NAMALWA (cell line): ENCODE measurements around the gene GMEB2.
A peak's percentile ranks its signal among the peaks of the same experiment; 100 is the strongest.
"Not testable (repeated sequence)": the region's sequence is repeated elsewhere in the genome, so short reads cannot be mapped to it uniquely, and the experiment has no call there.

Experiments used
- DNase-seq: peaks from one replicate; pipeline ENCODE4 v3.0.0-alpha.2; 2015; ENCODE audit warnings: low spot score

GMEB2 gene

DNA sequence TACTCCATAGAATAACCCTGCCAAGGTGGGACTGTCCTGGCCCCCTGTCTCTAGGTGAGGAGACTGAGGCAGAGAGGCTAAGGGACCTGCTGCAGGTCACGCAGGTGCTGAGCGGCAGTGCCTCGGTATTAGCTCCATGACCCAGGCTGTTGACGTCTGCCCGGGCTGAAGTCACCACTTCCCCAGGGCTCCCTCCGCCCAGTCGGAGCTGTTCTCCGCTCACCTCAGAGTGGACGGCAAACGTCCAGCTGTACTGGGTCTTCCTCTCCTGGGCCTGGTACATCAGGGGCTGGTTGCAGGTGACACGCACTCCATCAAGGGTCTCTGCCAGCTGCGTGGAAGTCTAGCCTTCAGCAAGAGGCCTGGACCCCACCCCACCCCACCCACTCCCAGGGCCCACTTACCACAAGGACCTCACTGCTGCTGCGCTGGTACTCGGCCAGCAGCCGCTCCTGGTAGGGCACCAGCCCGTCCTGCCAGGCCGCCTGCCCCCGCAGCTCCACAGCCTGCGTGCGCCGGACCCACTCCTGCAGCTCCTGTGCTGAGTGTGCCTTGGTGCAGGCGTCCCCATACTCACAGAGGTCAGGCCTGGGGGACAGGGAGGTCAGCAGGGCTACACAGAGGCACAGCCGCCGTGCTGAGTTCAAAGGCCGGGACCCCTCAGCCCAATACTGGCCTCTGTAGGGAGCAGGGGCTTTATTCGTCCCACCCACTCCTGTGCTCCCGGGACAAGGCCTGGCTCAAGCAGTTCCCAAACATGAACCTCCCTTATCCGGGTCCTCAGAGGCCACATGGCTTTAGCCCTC lies 56.4 kb downstream of the GMEB2 start:
- DNase-seq: no peak

DNA sequence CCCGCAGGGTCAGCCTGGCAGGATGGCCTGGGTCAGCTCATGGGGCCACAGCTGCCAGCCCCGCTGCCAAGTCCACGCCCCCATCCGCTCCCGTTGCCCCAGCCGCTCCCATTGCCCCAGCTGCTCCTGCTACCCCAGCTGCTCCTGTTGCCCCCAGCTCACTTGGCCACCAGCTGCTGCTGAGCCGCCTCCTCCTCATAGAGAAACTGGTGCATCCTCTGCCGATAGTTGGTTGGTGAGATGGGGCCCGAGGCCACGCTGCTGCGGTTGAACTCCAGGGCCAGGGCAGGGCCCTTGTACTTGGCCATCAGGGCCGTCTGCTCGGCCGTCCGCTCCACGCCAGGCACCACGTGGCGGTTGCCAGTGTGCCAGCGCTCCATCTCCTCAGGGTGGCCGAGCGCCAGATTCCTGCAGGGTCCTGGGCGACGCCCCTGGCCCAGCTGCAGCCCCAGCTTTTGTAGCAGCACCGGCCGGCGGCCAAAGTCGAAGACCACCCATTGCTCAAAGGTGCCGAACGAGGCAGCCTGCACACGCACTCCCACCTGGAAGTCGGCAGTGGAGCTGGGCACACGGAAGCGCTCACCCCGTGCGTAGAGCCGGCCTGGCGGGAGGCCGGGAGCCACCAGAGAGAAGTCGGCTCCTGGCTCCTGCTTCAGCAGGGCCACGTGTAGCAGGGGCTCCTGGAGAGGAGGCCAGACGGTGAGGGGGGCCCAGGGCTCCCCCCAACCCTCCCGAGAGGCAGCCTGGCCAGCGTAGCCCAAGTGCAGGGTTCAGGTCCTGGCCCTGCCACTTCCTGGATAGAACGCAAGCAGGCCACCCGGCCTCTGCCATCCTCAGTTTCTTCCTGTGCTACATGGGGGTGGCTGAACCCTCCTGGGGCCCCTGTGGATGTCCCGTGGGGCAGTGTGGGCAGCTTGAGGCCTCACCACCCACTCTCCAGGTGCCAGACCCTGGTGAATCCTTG lies 57.6 kb downstream of the GMEB2 start:
- no peak for DNase-seq

DNA sequence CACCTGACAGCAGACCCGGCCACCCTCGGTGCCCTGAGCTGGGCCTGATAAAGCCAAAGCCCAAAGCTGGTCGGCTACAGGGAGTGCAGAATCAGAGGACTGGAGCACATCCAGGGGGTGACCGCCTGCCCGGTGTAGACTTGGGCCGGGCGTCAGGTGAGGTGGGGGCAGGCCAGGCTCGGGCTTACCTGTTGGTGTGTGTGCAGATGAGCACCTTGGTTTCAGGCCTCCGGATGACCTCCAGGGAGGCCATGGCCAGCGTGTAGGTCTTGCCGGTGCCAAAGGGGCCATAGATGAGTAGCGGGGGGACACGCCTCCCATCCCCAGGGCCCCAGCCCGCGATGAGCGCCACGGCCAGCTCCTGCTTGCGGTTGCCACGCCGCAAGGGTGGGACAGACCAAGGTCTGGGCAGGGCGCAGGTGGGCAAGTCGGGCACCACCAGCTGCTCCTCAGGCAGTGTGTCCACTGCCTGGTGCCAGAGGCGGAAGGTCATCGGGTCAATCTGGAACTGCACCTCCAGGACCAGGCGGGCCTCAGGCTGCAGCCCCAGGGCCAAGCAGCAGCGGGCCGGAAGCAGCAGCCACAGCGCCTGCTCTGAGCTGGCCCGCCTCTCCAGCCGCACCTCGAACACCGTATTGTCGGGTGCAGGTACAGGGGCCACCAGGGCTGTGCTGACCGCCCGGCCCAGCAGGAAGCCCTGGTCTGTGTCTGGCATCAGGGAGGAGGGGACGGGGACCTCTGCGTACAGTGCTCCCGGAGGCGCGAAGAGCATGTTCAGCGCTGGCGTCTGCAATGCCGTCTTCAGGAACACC lies 58.5 kb downstream of the GMEB2 start:
- no peak for DNase-seq

DNA sequence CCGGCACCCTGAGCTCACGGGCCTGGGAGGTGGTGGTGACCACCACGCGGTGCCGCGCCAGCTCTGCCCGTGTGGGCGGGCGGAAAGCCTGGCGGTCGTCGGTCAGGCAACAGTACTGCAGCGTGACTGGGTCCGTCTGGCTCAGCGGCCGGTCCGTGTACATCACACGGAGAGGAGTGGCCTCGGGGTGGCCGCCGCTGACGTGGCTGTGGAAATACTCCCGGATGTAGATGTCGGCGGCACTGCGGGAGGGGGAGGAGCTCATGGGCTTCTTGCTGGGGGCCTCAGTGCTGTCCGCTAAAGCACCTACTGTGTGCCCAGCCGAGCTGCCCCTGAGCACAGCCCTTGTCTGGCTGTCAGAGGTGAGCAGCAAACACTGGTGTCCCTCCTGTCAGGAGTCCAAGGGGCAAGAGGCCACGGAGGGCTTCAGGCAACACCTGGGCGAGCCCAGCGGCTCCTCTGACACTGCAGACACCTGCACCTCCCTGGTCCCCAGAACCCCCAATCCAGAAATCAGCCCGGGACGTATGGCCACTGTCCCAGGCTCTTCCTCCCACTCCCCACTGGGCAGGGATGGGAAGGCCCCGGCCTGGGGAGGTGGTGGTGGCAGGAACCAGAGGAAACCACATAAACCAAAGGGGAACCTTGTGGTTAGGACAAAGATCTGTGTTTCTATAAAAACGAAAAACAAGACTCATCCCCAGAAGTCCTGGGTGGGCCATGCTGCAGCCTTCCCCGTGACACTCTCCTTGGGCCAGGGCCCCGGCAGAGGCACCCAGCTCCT lies 59.3 kb downstream of the GMEB2 start:
- DNase-seq: peak; percentile 55

DNA sequence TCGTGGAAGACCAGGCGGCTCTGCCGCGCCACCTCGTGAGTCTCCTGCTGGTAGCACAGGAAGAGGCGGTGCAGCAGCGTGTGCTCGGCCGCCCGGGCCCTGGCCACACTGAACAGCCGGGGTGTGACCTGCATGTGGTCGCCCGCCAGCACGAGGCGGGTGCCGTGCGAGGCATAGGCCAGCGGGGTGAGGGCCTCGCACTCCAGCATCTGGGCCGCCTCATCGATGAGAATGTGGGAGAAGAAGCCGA lies 59.8 kb downstream of the GMEB2 start:
- no peak for DNase-seq

DNA sequence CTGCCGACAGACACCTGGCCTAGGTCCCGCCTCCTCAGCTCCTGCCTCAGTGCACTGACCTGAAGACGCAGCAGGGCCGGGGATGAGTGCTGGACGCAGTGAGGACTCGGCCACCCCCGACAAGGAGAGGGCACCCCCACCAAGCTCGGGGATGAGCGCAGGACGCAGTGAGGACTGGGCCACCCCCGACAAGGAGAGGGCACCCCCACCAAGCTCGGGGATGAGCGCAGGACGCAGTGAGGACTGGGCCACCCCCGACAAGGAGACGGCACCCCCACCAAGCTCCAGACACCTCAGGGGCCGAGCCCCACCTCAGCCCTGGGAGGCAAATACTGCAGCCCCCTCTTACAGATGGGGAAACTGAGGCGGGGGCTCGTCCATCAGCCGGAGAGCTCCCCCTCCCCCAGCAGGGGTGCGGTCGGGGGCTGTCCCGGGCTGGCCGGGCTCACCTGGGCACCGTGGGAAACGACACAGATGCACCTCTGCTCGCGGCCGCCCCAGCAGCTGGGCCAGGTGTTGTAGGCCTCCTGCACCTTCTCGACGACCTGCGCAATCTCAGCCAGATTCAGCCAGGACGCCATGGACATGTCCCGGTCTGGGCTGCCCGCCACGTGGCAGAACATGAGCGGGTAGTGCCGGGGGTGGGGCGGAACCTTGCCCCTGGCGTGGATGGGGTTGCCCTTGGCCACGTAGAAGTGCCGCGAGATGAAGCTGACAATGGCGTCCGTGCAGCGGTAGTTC lies 60.3 kb downstream of the GMEB2 start:
- no peak for DNase-seq

DNA sequence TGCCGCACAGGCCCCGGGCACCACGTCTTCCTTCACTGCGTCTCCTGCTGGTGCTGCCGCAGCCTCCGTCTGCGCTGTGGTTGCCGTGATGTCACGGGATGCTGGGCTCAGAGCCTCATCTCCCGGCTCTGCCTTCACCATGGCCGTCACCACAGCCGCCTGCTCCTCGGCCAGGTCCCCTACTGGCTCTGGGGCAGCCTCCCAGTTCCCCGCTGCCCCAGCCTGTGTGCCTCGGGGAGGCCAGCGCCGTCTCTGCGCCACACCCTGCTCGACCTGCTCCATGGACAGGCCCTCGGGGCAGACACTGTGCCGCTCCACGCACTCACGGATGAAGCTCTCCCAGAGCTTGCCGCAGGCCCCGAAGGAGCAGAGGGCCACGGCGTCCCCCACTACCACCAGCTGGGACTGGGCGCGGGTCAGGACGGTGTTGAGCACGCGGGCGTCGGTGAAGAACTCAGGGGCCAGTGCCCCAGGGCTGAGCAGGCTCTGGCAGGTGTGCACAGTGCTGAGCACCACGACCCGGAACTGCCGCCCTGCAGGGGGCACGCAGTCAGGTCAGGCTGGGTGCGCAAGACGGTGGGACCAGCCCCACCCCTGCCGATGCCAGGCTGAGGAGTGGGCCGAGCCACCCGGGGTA lies 61.1 kb downstream of the GMEB2 start:
- DNase-seq: no peak

DNA sequence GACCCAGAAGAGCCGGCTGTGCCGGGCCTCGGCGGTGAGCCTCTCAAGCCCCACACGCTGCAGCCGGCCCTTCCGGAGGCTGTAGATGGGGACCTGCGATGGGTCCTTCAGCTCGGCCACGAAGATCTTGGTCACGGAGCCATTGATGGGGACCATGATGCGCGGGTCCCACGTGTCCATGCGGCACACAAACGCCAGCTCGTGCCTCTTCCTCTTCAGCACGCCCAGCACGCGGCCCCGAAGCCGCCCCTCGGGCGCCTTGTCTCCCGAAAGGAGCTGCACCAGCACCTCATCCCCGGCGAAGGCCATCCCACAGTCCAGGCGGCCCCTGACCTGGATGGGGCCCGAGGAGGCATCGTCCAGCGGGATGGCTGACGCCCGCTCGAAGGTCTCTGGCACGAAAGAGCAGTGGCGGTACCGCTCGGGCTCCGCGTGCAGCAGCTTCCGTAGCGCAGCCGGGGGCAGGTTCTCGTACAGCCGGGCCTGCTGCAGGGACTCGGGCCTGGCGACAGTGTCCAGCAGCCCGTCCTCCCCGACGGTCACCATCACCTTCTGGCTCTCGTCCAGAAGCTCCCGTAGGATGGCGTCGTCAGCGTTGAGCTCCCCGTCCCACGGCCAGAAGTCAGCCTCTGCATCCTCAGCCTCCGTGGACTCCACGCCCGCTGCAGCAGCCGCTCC lies 61.7 kb downstream of the GMEB2 start:
- DNase-seq: no peak

DNA sequence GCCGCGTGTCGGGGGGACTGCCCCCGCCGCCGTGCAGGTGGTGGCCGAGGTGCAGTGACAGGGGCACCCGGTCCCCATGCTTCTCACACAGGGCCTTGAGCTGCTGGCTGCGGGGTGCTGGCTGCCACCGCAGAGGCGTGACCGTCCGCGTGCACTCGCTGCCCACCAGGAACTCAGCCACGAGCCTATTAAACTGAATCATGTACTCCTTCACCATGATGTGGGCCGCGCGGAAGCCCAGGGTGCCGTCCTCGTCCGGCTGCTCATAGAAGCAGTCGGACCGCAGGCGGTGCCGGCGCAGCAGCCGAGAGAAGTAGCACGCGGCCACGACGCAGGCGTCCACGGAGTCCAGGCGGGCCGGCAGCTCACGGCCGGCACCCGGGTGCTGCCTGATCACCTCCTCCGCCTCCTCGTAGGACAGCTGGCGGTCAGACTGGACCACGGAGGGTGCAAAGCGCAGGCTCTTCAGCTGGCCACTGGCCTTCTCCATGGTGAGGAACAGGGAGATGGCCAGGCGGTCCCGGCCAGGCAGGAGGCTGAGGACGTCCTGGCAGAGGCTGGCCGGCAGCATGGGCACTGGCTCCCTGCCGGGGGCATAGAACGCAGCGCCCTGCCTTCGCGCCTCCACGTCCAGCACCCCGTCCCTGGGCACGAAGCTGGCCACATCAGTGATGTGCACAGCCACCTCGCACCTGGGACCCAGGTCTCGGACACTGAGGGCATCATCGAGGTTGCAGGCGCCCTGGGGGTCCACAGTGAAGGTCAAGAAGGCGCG lies 62.7 kb downstream of the GMEB2 start:
- DNase-seq: no peak

DNA sequence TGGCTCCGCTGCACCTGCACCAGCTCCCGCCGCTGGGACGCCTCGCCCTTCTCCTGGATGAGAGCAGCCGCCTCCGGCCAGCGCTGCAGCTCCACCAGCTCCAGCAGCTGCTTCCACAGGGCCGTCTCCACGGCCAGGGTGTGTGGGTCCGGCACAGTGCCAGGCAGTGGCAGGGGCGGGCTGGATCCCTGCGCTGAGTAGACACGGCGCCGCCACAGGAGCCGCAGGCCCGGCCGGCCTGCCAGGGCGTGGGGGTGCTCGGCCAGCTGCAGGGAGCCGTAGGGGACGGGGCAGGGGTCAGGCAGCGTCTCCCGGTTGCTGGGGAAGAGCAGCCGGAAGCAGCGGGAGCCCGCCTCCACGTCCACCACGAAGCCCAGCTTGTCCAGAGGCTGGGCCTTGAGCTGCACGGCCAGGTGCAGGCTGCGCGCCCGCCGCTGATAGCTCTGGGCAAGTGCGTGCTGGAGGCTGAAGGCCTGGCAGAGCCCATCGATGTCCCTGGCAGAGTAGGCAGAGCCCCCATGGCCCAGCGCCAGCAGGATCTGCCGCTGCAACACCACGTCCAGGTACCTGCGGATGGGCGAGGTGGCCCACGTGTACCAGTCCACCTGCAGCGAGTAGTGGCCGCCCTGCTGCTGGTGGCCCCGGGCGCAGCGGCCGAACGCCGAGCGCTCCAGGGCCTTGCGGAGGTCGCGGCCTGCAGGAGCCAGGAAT lies 63.5 kb downstream of the GMEB2 start:
- DNase-seq: no peak

DNA sequence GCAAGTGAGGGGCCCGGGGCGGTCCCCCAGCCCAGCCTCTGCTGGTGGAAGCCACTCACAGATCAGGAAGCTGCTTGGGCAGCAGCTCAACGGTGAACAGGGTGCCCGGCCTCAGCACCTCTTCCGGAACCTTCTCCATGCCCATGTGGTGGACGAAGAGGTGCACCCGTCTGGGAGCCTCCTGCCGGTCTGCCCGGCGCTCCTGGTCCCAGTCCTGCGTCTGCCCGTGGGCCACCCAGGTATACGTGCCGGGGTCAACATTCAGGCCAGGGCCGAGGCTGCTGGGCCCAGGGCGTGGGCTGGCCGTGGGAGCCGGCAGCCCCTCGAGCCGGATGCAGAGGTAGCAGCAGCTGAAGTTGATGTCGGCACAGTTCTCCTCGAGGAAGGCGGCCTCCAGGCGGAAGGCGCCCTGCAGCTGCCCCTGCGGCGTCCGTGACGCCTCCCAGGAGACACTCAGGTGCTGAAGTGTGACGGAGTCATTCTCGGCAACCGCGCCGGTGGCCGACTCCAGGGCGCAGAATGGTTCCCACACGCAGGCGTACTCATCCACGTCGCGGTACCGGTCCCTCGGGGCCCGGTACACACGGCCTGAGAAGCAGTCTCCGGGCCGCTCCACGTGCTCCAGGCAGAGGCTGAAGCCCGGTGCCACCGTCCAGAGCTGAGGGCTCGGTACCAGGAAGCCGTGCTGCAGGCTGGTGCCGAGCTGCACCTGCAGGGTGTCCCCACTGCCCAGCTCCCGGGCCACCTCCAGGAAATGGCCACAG lies 64.3 kb downstream of the GMEB2 start:
- no peak for DNase-seq

DNA sequence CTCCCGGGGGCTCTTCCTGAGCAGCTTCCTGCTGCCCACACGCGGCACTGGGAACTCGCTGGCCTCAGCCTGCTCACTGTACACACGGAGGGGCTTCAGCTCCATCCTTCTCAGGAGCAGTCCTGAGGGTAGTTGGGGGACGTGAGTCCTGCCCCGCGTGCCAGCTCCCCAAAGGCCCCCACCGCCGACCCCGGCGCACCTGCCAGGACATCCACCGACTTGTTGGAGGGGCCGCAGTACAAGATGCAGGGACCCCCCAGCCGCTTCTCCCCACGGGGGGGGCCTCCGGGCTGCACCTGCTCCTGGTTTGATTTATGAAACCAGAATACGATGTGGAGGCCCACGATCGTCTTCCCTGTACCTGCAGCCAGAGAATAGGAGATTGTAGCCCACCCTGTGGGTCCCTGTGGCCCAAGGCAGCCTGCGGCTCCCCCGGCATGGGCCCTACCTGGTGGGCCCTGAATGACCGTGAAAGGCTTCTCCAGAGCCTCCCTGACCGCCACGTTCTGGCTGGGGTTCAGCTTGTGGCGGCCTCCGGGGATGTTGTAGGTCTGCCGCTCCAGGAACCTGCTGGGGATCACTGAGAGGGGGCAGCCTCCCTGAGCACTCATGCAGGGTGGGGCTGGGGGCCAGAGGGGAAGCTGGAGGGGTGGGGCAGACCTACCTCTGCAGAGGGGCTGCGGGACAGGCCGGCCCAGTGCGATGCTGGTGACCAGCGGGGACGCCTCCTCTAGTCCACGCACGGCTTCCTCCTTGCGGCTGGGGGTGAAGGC lies 65.1 kb downstream of the GMEB2 start:
- DNase-seq: no peak

DNA sequence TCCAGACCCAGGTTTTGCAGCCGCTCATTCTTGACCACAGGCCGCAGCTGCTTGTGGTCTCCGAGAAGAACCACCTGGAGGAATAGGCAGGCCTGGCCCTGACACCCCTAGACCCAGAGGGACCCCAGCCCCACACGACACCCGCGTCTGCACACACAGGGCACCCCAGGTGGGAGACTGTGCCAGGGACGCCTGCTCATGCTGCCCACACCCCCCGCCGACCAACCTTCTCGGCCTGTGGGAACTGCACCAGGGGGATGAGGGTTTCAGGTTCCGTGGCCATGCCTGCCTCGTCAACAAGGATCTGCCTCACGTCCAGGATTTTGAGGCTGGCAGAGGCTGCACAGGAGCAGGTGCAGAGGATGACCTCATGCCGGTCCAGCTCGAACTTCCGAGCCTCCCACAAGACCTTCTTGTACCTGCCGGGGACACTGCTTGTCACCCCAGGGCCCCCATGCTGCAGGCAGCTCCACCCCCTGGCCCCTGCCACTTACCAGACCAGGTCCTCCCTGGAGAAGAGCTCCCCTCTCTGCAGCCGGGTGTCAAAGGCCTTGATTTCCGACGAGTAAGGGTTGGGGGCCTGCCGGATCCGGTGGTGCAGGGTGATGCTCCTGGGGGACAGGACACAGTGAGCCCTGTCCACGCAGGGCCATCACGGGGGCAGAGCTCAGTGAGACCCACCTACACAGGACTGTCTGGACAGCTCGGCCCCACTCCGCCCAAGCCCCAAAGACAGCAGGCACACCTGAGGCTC lies 65.9 kb downstream of the GMEB2 start:
- no peak for DNase-seq

DNA sequence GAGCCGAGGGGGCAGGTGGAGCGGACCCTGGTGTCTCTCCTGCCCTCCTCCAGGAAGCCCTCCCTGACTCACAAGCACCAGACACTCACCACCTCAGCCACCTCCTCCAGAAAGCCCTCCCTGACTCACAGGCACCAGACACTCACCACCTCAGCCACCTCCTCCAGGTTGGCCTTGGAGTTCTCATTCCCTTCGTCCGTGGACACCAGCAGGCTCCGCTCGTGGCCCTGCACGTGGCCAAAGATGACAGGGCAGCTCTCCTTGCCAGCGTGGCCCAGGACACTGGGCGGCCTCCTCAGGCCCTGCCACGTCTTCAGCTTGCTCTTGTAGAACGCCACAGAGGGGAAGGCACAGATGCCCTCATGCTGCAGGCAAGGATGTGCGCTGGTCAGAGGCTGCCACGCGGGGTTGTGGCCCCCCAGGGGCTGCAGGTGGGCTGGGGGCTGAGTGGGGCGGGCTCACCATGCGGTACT lies 66.5 kb downstream of the GMEB2 start:
- DNase-seq: no peak

DNA sequence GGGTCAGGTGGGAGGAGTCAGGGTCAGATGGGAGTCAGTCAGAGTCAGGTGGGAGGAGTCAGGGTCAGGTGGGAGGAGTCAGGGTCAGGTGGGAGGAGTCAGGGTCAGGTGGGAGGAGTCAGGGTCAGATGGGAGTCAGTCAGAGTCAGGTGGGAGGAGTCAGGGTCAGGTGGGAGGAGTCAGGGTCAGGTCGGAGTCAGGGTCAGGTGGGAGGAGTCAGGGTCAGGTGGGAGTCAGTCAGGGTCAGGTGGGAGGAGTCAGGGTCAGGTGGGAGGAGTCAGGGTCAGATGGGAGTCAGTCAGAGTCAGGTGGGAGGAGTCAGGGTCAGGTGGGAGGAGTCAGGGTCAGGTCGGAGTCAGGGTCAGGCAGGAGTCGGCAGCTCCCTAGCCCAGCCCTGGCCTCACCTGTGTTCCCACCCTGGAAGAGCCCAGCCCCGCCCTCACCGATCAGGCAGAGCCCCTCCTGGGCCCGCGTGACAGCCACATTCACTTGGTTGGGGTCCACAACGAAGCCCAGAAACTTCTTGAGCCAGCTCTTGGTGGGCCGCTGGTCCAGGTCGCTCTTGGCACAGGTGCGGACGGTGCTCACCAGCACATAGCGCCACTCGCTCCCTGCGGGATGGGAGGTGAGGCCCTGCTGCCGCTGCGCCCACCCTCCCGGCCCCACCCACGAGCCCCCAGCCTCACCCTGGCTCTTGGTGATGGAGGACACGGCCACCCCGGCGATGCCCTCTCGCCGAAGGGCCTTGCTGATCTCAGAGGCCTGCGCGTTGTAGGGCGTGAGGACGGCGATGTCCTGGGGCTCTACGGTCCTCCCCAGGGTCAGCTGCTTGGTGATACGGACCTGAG lies 67.2 kb downstream of the GMEB2 start:
- not testable (repeated sequence) for DNase-seq
